ENCODE data around the gene AIRE. TPM values are rescaled to one million over a fixed set of nuclear protein-coding genes. Genes with fewer than 3 reads are reported as not detected.
"Not testable (repeated sequence)": the region's sequence is repeated elsewhere in the genome, so short reads cannot be mapped to it uniquely, and the experiment has no call there.

The AIRE gene
- total RNA-seq, 1 experiment from 2014 or later: not detected

GRCh38 chr21:44291936-44292811 is 6.5 kb downstream of the AIRE start:
- DNase-seq (ENCODE audit: low spot score): no peak

DNA sequence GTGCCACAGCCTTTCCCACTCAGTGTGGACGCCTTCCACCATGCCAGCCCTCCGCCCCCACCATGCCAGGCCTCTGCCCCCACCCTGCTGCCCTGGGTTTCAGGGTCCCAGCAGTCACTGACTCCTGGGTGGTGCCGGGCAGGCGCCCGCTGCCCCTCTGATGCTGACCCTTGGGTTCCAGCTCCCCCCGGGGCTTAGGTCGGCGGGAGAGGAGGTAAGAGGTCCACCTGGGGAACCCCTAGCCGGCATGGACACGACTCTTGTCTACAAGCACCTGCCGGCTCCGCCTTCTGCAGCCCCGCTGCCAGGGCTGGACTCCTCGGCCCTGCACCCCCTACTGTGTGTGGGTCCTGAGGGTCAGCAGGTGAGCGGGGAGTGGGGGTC is 7.1 kb downstream of the AIRE start:
- DNase-seq (ENCODE audit: low spot score): no peak

DNA sequence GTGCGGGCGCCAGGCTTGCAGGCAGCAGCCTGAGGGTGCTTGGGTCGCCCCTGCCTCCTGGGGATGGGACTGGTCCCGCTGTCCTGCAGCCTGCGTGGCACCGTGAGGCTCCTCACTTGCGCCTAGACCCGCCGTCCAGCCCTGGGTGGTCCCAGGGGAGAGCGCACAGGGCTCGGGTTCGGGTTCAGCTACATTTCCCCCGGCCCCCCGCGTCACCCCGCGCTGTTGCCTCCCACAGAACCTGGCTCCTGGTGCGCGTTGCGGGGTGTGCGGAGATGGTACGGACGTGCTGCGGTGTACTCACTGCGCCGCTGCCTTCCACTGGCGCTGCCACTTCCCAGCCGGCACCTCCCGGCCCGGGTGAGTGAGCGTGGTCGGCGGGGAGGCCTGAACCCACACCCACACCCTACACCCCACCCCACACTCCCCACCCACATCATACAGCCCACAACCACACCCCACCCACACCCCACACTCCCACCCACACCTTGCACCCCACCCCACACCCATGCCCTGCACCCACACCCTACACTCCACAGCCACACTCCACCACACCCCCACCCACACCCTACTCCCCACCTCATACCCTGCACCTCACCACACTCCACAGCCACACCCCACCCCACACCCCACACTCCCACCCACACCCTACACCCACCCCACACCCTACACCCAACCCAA is 8.0 kb downstream of the AIRE start:
- no peak for DNase-seq (ENCODE audit: low spot score)

DNA sequence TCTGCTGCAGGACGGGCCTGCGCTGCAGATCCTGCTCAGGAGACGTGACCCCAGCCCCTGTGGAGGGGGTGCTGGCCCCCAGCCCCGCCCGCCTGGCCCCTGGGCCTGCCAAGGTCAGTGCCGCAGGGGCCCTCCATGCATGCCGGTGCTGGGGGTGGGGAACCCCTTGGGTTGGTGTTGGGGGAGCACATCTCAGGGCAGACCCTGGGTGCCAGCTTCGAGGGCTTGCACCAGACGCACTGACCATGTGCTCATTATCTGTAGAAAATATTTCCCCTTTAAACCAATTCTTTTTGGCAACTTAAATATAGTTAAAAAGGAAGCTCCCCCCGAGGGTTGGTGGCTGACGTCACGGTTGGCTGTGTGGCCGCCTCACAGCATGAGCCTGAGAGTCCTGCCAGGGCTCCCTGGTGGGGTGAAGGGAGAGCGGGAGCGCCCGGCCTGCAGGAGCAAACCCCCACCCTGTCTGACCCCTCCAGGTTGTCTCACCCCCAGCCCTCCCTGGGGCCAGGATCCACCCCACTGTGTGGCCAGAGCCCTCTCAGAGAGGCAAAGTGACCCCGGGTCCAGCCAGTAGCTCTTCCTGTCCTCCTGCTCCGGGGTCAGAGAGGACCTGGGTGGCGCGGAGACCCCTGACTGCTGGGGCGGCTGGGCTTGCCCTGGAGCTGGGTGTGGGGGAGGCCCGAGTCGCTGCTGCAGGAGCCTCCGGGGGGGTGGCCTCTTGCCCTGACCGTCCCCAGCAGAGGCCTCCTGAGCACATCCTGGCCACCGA is 8.9 kb downstream of the AIRE start:
- peak; percentile 68 for DNase-seq (ENCODE audit: low spot score)

DNA sequence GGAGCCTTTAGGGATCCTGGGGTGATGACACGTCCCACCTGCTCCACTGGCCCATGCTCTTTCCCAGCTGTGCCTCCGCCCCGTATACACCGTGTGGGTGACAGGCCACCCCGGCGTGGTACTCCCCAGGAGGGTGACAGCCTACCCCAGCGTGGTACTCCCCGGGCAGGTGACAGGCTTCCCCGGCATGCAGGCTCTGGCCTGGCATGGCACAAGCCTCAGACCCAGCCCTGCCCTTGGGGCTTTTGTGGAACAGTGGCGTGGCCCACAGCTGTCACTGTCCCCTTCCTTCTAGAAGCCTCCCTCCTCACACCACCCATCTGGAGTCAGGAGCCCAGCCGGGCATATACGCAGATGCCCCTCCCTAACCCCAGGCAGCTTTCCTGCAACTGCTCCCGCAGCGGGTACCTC is 9.5 kb downstream of the AIRE start:
- no peak for DNase-seq (ENCODE audit: low spot score)

DNA sequence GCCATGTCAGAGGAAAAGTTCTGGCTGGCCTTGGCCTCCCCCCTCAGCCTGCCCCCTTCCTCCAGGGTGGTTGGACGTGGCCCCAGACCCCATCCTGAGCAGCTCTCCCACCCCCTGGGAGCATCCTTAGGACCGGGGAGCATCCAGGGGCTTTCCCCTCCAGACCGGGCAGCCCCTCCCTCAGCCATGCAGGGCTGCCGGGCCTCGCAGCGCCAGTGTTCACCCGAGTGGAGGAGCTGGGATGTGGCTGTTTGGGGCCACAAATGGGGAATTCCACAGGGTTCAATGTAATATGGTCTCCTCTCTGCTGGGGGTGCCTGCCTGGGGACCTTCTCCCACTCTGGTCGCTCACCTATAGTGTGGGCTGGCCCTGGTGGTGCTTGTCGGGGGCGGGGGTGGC is 10.0 kb downstream of the AIRE start:
- no peak for DNase-seq (ENCODE audit: low spot score)

DNA sequence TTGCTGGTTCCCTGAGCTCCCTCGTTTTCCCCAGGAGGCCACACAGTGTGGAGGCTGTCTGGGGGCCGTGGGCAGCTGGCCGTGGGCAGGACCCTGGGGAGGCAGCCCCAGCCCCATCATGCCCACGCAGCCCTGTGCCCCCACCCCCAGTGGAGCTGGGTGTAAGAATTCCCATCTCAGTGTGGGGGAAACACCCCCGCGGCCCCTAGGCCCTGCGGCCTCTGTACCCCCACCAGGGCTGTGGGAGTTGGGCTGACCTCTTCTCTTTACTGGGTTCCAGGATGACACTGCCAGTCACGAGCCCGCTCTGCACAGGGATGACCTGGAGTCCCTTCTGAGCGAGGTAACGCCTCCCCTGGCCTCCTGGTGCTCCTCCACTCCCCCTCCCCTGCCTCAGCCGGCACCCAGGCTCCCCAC is 10.4 kb downstream of the AIRE start:
- no peak for DNase-seq (ENCODE audit: low spot score)

- DNase-seq (ENCODE audit: low spot score): no peak
These were observed 11.2 kb downstream of the AIRE start for GRCh38 chr21:44296916-44297315.

GRCh38 chr21:44297525-44298290 is 12.0 kb downstream of the AIRE start:
- DNase-seq (ENCODE audit: low spot score): peak; percentile 87

GRCh38 chr21:44298301-44298700 is 12.6 kb downstream of the AIRE start:
- DNase-seq (ENCODE audit: low spot score): no peak

DNA sequence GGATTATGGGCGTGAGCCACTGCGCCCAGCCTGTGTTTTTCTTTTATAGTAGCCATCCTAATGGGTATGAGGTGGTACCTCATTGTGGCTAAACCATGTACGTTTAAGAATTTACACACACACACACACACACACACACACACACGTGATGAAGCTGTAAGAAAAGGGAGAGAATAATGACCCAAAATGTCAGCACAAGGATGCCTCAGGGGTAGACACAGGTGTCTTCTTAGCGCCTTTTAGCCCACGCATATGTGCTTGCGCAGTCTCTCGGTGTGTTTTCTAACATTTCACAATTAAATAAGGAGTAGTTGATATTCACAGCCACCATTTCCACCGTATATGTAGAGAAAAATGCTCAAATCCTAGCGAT is 13.4 kb downstream of the AIRE start:
- DNase-seq (ENCODE audit: low spot score): no peak

DNA sequence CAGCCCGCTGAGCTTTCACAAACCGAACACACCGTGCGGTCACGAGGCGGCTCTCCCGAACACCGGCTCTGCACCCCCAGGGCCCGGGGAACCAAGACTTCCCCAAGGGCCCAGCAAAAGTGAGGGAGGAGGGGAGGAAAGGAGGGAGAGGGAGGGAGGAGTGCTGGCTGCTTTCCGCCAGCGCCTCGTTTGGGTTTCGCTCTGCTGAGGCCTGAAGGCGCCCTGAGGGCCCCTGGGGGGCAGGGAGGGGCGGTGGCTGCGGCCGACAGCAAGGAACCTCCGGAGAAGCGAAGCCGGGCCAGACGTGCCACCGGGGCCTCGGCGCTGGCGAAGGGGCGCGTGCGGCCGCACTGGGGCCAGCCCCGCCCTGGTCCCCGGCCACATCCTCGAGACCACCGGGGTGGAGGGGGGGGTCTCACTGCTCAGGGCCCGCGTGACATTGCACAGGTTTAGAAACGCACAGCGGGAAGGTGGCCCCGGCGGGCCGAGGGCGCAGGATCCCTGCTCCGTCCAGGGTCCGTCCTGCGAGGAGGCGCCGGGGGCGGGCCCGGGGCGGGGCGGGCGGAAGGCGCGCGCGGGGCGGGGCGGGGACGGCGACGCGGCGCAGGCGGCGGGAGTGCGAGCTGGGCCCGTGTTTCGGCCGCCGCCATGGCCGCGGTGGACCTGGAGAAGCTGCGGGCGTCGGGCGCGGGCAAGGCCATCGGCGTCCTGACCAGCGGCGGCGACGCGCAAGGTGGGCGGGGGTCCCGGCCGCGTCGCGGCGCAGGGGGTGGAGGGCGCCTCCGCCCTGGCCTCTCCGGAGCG is 14.0 kb downstream of the AIRE start, which contains the start of gene PFKL:
PFKL (plus strand) TSS at position 596 of the 804 bp plus-strand sequence; CDS start at position 649, 53 bp downstream.
- DNase-seq (ENCODE audit: low spot score): peak; percentile 41

GRCh38 chr21:44300262-44300959 is 14.7 kb downstream of the AIRE start:
- peak; percentile 30 for DNase-seq (ENCODE audit: low spot score)

DNA sequence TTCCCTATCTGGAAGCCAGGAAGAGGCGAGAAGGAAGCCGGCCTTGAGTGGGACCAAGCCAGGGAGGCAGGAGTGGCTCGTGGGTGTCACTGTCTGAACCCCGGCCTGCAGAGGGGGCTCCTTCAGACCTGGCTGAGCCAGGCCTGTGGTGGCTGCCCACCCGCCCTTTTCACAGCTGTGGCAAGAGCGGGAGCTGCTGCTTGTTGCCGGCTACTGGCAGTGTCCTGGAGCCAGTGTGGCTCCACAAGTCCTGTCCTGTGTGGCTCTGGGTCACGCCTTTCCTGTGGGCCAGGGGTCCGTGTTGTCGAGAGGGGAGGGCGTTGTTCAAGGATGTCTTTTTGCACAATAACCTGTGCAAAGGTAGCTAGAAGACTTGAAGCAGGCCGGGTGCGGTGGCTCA is 15.5 kb downstream of the AIRE start:
- DNase-seq (ENCODE audit: low spot score): no peak

DNA sequence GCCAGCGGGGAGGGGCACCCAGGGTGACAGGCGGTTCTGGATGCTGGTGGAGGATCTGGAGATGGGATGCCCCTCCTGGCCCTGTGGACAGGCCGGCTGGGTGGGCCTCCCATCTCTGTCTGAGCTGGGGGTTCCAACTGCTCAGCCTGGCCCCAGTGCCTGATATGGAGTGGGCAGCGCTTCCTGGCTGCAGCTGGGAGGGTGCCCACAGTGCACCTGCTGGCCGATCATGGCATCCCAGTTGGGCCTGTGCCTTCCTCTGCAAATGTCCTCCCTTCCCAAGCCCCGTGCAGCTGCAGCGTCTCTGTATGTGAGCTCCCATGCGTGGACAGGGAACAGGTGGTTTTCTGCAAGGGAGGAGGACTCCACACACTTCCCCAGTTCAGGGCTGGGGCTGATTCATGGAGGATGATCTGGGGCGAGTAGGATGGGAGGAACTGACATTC is 16.3 kb downstream of the AIRE start:
- DNase-seq (ENCODE audit: low spot score): no peak

DNA sequence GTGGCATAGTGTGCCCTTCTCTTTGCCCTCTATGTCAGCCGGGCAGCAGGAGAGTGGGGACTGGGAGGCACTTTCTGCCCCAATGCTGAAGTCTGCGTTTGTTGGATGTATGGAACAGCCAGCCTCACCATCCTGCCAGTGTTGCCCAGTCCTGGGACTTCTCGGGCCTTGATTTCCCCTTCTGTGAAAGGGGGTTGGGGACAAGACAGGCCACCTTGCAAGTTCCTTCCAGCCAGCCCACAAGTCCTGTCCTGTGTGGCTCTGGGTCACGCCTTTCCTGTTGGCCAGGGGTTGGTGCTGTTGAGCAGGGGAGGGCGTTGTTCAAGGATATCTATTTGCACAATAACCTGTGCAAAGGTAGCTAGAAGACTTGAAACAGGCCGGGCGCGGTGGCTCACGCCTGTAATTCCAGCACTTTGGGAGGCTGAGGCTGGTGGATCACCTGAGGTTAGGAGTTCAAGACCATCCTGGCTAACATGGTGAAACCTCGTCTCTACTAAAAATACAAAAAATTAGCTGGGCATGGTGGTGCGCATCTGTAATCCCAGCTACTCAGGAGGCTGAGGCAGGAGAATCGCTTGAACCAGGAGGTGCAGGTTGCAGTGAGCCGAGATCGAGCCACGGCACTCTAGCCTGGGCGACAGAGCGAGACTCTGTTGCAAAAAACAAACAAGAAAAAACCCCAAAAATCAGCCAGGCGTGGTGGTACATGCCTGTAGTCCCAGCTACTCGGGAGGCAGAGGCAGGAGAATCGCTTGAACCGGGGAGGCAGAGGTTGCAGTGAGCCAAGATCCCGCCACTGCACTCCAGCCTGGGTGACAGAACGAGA is 17.1 kb downstream of the AIRE start:
- not testable (repeated sequence) for DNase-seq (ENCODE audit: low spot score)

DNA sequence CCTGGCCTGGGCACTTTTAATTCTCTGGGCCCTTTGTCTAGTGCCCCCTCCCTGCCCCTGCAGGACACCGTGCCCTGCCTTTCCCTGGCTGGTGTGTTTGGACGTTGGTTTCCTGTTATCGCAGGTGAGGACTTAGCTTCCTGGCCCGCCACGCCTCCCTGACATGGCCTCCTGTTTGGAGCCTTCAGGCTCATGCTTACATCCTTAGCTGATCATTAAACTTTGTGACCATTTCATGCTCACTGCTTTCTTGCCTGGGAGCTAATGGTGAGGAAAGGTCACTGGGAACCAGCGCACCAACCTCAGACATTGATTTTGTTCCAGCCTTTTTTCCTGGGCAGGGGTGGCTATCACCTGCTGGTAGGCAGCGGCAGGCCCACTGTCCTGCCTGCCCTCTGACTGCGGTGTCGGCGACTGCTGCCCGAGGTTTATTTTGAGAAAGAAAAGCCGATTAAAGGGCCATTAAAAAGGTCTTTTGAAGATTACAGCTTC is 17.9 kb downstream of the AIRE start:
- DNase-seq (ENCODE audit: low spot score): no peak

GRCh38 chr21:44304011-44304616 is 18.4 kb downstream of the AIRE start:
- no peak for DNase-seq (ENCODE audit: low spot score)

All from A172 (cell line).